HG03108 (cell line): ENCODE measurements around the gene OSBPL2.

ENCODE experiments used
- ATAC-seq: cut with Tn5 transposase; IDR thresholded peaks from one replicate; pipeline ENCODE4 v1.9.1; 2021; ENCODE audit warnings: moderate library complexity; ENCODE audit not compliant: unreplicated experiment

OSBPL2 gene

GRCh38 chr20:62219992-62220665 lies 18.2 kb upstream of the OSBPL2 start, which contains the start of gene HRH3:
HRH3 (minus strand) TSS chr20:62220278; CDS start chr20:62219970, 308 bp downstream.
- ATAC-seq: no peak

- no peak for ATAC-seq
Observed at GRCh38 chr20:62220666-62221568, 17.4 kb upstream of the OSBPL2 start.

GRCh38 chr20:62222266-62222850 lies 16.0 kb upstream of the OSBPL2 start:
- no peak for ATAC-seq

DNA sequence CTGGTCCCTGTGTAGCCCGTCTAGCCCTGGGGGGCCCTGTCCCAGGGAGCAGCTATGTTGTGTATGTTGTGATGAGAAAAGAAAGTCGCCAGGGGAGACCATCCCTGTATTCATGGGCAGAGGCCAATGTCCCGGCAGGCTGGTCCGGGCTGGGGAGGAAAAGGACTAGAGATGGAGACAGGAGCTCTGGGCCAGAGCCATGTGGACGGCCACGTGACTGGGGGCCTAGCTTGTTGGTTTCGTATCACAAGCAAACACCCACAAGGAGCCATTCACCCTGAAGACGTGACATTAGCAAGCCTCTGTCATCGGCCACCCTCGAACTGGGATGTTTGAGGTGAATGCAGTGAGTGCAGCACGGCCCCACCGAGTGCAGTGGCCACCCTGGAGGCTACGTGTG lies 15.3 kb upstream of the OSBPL2 start:
- no peak for ATAC-seq

DNA sequence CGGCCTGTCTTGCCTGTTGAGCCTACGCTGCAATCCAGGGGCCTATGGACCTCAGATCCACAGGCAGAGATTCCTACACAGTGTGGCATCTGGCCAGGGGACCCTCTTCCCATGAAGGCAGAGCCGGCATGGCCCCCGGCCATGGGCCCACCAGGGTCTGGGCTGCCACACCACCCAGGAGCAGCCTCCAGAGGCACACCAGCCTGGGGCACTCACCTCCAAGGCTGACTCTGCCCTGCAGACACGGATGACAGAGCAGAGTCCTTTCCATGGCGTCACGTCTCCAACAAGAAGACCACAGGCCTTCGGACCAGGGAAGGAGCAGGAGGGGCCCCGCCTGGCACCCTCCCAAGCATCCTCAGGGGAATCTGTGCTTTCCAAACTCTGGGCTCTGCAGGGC lies 14.8 kb upstream of the OSBPL2 start:
- ATAC-seq: no peak

DNA sequence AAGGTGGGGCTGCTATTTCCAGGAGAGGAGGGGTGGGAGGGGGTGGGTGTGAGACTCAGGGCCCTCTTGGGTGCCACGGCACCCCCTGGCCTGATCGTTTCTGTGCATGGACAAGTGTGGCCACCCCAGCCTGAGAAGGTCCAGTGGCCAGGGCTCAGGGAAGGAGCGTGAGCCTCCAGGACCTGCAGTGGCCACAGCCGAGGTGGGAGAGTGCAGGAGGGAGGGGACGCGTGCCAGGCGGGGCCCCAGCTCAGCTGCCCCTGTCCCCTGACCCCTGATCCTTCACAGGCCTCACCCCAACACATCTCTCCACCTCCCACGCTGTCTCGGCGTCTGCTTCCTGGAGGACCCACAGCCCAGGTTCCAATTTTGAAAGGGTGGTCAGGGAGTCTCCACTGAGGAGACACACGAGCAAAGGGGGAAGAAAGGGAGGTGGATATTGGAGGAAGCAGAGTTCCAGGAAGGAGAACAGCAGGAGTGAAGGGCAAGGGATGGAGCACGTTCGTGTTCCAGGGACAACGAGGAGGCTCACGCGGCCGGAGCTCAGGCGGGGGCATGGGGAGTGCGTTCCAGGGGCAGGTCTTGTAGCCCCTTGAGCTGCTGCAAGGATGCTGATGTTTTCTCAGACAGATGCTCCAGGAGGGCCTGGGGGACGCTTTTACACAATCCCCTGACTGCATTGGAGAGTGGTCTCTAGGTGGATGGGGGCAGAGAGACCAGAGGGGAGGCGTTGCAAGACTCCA lies 14.0 kb upstream of the OSBPL2 start:
- no peak for ATAC-seq

GRCh38 chr20:62225026-62225425 lies 13.3 kb upstream of the OSBPL2 start:
- no peak for ATAC-seq

DNA sequence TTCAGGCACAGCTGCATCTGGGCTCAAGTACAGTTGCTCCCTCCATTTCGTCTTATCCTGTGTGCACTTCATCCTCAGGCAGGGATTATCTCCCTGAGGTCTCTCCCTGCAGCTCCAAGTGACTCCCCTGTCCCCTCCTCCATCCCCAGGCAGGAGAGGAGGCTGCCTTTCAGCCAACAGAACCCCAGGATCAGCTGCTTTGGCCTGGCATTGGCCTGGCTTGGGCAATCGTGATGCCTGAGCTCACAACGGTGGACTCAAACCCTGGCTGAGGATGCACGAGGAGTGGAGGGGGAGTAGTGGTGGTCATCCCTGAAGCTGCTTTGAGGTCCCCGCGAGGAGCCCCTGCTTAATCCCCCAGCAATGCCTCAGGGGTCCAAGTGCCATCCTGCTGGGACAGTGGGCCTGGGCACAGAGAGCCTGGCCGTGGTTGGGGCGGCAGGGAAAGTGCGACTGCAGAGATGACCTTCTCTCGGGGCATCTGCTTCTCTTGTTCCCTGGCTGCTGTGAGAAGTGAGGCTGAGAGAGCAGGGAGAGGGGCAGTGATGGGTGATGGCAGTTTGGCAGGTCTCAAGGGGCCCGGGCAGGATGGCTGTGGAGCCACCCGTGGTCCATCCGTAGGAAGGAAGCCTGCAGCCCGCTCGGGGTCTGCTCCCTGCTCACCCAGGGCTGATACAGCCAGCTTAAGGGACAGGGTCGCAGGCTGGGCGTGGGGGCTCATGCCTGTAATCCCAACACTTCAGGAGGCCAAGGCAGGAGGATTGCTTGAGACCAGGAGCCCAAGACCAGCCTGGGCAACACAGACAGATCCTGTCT lies 12.3 kb upstream of the OSBPL2 start:
- no peak for ATAC-seq

DNA sequence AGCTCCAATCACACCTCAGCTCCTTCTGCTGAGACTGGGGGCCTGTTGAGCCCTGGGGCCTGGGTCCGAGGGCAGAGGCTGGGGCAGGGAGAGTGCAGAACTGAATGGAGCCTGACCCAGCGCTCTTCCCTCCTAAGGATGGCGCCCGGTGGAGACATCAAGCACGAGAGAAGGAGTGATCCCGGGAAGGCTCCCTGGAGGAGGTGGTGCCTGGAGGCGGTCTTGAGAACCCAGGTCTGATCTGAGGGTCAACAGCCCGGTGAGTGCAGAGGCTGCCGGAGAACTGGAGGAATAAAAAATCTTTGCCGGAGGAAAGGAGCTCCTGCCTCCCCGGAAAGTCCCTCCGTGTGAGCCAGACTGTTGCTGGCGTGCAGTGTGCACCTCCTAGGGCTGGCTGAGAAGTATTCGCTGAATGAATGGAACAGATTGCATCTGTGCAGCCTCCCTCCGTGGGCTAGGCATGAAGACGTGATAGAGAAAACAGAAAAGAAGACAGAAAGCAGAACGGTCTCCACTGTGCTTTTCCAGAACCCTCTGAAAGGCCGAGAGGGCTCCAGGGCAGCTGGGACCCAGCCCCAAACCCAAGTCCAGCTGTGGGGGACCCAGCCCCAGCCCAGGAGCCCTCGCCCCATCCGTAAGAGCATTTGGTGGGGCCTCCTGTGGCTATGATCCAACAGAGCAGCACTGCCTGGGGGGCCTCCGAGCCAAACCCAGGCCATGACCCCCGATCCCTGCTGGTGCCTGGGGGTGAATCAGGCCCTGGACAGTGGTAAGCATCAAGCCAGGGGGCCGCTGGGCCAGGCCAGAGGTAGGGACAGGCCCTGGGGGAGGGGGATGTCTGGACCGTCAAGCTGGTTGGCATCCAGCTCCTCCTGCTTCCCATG lies 11.4 kb upstream of the OSBPL2 start:
- ATAC-seq: no peak

DNA sequence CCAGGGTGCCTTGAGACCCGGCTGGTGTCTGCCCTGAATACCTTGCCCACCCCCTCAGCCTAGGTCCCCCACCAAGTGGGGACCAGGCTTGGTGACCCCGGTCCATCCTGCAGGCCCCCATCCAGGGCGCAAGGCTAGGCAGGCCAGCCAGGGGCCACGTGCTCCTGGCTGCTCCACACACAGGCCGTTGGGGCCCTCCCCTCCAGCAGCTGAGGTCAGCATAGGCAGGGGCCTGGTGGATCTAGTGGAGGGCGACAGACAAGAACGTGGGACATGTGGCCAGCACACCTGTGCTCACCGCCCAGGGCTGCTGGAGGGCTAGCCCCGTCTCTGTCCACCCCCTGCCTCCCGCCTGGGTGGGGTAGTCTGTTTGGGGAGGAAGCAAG lies 10.7 kb upstream of the OSBPL2 start:
- no peak for ATAC-seq

DNA sequence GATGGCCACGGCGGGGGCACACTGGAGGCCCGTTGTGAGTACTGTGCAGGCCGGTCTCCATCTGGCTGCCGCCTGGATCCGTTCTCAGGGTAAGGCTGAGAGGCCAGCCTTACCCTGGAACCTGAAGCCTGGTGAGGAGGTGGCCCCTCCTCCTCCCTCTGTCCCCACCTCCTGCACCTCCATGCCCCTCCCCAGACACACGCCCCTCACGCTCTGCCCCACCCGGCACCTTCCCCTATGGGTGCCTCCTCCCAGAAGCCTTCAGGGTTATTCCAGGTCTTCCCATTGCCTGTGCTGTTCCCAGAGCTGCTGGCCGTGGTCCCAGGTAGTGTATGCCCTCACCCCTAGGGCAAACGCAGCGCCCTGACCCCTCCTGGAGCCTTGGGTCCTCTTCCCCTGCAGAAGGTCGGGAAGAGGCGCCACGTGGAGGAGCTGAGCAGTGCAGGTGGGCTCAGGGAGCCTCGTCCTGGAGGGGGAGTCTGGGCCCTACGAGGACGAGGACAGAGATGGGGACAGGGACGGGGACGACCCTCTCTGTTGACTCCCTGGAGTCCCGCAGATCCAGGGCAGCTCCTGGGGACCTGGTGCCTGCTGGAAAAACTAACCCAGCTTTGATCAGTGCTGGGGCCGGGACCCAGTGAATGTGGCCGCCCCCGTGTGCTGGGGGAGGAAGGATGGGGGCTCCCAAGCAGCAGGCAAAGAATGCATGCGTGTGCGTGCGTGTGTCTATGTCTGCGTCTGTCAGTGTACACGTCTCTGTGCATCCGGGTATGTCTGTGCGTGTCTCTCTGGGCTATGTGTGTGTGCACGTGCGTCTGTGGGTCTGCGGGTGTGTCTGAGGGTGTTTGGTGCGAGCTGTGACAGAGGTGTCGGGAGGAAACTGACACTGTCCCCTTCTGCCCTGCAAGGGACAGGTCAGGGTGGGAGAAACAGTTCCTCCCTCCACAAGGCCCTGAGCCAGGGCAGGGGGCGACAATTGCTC lies 10.1 kb upstream of the OSBPL2 start:
- no peak for ATAC-seq

DNA sequence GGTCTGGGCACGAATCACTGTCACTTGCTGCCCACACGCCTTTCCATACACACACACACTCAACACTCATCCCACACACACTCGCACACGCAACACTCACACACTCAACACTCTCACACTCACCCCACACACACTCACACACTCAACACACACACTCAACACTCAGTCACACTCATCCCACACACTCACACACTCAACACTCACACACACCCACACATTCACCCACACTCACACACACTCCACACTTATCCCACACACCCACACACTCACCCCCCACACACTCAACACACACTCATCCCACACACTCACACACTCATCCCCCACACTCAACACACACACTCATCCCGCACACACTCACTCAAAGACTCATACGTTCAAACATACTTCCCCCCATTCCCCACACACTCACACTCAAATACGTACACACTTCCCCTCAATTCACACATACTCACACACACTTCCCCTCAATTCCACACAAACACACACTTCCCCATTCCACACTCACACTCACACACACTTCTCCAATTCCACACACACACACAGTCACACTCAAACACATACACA lies 9.3 kb upstream of the OSBPL2 start:
- no peak for ATAC-seq

DNA sequence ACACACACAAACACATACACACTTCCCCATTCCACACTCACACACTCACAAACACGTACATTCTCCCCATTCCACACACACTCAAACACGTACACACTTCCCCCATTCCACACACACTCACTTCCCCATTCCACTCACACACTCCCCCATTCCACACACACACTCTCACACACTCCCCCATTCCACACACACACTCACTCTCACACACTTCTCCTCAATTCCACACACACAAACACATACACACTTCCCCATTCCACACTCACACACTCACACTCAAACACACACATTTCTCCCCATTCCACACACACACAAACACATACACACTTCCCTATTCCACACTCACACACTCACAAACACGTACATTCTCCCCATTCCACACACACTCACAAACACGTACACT lies 8.7 kb upstream of the OSBPL2 start:
- no peak for ATAC-seq

- ATAC-seq: no peak
Observed at GRCh38 chr20:62230276-62230675, 8.0 kb upstream of the OSBPL2 start.

GRCh38 chr20:62230696-62231095 lies 7.6 kb upstream of the OSBPL2 start:
- ATAC-seq: no peak

DNA sequence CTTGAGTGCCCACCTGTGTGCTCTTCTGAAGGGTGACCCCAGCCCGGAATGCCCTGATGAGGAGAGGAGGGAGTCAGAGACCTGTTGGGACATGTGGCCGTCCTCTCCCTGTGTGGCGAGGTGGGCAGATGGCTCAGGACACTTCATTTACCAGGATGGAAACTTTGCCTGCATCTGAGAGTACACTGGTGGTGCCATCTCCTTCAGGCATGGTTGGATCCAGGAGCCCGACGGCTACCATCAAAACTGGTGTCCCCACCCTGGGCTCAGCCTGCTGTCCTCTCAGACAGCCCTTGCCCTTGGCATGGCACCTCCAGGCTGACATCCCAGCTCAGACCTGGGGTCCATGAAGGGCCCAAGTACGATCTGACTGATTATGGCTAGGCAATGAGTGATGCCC lies 7.0 kb upstream of the OSBPL2 start:
- no peak for ATAC-seq

DNA sequence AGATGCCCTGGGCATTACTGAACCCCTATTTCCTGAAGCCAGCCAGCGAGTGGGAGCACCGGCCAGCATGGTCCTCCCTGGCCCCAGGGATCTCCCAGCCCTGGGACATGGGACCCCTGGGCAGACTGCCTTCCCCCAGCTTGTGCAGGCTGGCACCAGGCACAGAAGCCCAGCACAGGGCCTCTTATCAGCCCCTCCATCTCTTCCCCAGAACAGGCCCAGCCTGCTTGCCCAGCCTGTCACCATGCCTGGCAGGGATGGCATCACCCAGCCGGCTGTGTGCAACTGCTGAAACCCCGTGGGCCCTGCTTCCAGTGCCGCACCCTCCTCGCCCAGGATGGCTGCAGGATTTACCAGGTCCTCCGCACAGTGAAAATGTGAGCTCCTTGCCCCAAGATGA lies 6.1 kb upstream of the OSBPL2 start:
- ATAC-seq: no peak
